Measurements from ENCODE around the gene EPHA7.

DNA sequence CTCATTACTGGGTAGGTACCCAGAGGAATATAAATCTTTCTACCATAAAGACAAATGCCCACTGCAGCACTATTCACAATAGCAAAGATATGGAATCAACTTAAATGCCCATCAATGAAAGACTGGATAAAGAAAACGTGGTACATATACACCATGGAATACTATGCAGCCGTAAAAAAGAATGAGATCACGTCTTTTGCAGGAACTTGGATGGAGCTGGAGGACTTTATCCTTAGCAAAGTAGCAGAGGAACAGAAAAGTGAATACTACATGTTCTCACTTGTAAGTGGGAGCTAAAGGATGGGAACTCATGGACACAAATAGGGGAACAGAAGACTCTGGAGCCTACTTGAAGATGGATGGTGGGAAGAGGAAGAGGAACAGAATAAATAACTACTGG, 119.7 kb downstream of the EPHA7 start:
- TF ChIP-seq POLR2AphosphoS5 (IDR thresholded peaks at IDR 0.05; ENCODE audit: low read depth, low read length) (no peak), POLR2A (IDR thresholded peaks at IDR 0.05; ENCODE audit: low read depth, low read length) (no peak), TAF1 (IDR thresholded peaks at IDR 0.05; ENCODE audit: borderline replicate concordance, low read depth, low read length) (no peak)
